GM18502 (cell line): ENCODE results near the gene PNMA1.

Experiments used
- ATAC-seq: cut with Tn5 transposase; IDR thresholded peaks from one replicate; pipeline ENCODE4 v1.9.1; 2021; ENCODE audit warnings: mild to moderate bottlenecking; ENCODE audit not compliant: unreplicated experiment, poor library complexity

PNMA1 gene, protein sequence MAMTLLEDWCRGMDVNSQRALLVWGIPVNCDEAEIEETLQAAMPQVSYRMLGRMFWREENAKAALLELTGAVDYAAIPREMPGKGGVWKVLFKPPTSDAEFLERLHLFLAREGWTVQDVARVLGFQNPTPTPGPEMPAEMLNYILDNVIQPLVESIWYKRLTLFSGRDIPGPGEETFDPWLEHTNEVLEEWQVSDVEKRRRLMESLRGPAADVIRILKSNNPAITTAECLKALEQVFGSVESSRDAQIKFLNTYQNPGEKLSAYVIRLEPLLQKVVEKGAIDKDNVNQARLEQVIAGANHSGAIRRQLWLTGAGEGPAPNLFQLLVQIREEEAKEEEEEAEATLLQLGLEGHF

DNA sequence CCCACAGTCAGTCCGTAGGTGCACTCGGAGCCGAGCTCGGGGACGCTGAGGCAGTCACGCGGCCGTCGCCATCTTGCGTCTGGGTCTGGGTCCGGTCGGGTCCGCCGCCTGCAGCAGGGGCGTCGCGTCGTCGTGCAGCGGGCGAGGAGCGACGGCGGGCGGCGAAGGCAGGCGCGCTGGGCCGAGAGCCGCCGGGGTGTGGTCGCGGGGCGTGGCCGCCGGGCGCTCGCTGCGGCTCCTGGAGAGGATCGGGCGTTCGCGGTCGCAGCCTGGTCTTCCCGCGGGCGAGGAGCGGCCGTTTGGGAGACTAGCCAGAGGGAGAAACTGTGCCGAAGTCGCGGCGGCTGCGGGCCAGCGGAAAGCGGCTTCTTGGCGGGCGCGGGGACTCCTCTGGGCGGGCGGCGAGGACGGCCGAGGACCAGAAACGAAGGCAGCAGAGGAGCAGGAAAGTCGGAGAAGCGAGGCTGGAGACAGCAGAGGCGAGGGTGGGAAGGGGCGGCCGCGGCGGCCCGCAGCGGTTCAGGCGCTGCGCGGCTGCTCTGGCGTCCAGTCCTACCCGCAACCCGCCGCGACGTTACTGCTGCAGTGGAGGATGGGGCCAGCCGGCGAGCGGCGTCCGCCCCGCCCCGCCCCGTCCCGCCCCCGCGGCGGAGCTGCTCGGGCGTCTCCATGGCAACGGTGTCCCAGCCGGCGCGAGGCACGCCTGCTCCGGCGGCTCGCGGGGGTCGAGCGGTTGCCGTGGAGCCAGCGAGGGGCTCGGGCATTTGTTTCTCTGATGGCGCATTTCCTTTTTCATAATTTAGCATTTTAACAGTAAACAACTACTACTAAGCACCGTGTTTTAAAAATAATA, at the start of gene PNMA1:
PNMA1 (minus strand) TSS at position 582 of the 853 bp plus-strand sequence. CDS start 745 bp downstream, outside the sequence.
- peak; percentile 75 for ATAC-seq

DNA sequence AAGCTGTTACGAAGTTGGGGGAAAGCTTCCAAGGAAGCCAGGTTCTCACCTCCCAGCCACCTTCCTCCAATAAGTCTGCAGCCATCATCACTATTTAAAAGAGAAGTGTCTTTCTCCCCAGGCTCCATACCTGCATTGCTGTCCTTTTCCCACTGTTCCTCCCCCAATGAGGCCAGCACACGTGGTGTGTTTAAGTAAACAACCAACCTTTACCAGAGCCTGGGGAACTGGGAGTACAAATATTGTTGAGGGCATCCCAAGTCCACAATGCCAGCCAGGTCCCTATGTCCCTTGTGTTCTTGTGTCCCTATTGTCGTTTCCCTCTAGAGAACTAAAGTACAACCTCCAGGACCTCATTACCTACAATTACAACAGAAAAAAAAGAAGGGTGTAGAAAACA, 49.2 kb upstream of the PNMA1 start:
- ATAC-seq, result no peak

DNA sequence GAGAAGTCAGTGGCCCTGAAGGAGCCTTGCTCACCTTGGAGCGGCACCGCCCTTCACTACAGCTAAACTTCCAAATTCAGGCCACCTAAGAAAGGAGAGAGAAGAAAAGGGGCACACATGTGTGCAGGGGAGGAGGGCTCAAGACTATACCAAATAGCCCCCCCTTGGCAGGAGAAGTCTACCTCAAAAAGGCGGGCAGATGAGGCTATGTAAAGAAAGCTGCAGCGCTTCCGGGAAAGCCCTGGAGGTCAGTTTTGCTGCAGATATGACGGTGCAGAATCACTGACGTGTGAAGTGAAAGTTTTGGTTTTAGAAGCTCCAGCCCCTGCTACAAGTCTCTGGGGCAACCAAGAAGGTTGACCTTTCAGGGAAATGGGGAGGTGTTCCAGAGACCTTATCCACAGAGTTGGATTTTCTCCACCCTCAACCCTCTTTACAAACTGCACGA, 48.2 kb upstream of the PNMA1 start:
- peak; percentile 30 for ATAC-seq

DNA sequence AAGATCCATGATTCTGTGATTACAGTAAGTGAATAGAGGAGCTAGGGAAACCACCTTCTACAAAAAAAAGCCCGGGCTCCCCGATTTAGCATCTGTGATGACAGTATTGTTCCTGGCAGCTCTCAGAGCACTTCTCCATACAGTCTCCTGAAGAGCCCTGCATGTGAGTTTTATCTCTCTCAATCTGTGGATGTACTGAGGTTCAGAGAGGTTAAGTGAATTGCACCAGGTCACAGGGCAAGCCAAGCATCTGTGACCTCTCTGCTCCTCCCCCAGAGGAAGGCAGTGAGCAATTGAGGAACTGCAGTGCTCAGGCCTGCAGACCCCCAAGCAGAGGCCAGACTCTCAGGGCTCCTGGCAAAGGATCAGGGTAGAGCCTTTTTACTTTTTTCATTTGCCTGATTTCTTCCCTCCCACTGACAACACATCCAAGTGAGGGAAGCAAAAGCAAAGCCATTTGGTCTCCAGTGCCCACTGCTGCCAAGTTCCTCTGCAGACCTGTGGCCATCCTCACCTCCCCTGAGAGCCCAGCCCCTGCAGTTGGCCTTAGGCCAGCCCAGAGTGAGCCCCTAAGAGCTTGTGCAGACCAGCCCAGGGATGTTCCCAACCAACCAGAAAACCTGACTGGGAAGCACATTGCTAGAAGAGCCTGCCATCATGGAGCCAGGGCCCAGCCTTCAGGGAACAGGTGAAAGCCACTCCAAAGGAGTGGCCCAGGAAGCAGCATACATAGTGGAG, 47.6 kb upstream of the PNMA1 start:
- no peak for ATAC-seq

DNA sequence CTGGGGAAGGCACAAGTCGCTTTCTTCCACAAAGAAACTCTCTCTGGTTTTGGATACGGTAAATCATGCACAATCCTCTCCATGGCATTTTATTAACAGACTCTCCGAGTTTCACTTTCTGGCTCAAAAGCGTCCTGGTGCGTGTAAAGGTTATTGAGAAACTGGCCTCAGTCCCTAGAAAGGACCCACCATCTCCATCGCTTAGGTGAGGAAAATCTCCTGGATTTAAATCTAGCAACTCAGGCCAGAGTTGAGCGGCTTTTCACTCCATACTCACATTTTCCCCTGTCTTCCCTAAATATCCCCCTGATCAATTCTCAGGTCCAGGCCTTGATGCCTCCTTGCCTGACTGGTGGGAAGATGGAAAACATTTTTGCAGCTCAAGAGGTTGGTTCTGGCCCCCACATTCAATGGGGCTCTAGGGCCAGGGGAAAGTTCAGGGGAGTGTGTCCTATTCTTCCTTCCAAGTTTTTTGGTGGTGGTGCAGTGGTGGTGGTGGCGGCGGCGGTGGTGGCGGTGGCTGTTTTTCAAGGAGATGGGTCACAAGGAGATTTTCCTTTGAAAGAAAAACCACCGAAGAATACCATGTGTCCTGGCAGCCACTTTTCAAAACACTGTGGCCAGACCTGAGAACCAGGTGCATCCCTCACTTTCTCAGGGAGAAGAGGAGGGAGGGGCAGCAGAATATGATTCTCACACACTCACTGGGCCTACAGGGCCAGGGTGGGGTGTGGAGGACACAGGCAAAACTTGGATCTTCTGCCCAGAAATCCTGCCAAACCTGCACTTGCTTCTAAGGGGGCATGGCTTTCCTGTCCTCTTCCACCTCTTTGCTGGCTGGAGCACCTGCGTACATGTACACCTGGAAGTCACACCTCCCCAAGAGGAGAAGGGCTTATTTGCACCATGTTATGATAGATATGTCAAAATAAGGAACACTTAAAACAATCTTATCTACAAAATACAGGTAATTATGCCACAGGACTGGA, 46.7 kb upstream of the PNMA1 start:
- ATAC-seq, result peak; percentile 1

DNA sequence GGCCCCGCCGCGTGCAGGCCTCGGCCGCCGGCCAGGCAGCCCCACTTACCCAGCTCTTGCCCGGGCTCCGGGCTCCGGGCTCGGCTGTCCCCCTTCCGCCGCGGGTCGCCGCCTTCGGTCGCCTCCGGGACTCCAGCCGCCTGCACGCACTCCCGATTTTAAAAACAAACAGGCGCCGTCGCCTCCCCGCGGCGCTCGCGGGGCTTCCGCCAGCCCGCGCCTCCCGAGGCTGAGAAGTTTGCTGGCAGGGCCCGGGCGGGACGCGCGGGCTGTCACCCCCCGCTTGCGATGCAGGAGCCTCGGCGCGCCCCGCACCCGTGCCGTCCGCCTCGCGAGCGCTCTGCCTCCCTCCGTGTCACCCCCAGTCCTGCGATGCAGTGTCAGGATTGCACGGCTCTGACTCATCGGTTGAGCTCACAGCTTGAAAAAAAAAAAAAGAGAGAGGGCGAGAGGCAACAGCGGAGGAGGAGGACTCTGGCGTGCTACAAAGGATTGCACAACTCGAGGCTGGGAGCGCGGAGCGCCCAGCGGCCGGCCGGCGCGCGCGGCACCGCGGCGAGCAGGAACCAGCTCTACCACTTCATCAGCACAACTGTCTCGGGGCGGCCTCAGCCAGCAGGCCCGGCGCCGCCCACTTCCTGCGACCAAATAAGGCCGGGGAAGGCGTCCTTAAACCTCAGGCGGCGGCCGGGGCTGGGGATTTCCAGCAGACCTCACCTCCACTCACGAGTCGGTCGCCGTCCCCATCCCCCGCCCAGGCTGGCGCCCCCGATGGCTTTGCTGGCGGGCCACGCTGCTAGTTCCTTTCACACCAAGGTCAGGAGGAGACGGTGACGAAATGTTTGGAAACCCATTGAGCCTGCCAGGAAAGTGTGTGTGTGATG, 45.8 kb upstream of the PNMA1 start:
- ATAC-seq, result peak; percentile 63

DNA sequence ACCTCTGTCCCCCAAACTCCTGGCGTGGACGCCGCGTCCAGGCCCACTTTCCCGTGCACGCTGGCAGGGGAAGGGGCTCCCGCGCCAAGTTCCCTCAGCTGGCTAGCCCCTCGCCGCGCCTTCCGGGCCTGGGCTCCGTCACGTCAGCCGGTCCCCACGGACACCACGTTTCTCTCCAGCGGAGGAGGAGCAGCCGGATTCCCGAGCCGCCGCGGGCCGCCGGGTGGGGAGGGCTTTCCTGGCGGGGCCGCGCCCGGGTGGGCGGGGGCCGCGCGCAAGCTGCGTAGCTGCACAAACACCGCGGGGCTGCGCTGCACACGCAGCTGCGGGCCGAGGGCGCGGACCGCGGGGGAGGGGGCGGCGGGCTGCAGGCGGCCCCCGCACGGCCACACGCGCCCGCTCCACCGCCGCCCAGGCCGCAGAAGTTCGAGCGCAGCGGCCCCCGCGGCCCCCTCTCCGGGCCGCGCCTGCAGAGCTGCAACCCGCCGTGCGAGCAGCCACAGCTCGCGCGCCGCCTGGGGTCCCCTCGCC, 45.1 kb upstream of the PNMA1 start:
- ATAC-seq, result no peak

DNA sequence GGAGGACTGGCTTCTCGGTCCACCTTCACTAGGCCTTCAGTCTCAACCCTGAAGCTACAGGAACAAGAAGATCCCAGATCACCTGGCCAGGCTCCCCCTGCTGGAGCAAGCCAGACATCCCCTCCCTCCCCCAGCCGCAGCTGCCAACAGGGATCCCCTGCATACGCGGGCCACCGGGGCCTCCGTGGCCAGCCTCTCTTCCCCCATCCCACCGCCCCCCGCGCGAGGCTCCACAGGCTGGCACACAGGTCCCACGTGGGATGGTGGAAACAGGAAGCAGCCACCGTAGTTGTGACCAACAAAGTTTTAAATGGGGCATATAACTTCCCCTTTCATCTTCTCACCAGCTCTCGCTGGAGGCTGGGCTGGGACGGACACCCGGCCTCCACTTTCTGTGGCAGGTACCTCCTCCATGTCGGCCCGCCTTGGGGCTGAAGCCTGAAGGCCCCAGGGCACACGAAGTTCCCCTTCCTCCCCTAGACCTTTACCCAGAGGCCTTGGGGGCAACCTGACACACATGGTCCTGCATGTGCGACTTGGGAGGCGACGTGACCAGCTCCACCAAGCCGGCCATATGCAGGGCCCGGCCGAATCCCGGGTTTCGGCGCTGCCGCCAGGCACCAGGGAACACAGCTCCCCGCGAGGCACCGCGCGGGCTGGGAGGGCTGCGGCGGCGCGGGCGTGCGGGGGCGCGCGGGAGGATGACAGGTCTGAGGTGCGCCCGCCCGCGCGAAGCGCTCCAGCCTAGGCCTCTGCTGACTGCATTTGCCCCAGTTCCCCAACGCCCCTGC, 44.4 kb upstream of the PNMA1 start:
- ATAC-seq, result no peak

DNA sequence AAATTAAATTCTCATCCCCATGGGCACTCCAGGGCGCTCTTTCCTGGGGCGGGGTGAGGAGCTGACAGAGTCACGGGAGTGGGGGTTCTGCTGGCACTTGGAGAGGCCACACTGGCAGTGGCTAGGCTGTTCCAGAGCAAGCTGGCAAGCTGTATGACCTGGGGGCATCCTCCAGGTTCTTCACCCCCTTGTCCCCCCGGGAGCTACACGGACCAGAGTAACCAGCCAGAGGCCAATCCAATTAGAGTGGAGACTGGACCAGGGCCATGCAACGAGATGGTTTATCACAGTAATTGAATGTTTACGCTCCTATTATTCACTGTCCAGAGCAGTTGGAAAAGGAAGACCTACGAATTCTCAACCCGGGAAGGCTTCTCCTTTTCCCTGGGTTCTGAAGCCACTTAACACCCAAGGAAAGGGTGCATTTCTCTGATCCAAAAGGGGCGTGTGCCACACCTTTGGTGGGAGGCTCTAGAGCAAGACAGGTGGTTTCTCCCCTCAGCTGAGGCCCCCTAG, 43.8 kb upstream of the PNMA1 start:
- ATAC-seq, result no peak

DNA sequence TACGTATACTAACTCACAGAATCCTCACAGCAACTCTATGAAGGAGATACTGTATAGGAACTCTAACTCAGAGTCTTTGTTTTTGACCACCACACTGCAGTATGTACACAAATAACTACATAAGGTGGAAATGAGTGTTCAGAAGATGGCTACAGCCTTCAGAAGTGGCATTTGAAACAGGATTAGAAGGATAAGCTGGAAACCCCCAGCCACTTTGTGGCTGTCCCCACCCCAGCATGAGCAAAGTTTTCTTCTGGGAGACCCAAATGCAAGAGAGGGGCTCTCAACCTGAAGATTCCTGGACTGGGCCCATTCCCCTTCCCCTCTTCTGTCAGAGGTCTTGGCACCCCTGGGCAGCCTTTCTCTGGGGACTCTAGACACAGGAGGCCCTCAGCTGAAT, 43.2 kb upstream of the PNMA1 start:
- no peak for ATAC-seq

DNA sequence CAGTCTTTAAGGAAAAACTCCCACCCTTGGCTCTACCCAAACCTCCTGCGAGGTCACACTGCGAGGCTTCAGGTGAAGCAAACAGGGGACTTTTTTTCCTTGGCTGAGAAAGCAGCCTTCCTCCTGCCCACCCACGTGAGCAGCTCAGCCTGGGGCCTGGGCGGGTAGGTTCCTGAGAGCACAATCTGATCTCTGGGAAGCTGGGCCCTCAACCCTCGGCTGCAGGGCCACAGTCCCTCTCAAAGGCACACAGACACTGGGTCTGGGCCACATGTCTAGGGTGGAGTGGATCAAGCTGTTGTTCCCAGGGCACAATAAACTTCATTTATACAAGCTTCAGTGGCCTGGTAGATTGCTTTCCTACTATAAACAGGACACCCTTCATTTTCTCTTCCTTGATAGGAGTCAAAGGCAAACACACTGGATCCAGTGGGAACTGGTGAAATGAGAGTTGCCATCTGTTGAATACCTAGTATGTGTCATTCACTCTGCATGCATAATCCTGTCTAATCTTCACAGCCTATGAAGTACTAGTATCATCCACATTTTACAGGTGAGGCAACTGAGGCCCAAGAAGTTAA, 41.3 kb upstream of the PNMA1 start:
- ATAC-seq, result no peak

DNA sequence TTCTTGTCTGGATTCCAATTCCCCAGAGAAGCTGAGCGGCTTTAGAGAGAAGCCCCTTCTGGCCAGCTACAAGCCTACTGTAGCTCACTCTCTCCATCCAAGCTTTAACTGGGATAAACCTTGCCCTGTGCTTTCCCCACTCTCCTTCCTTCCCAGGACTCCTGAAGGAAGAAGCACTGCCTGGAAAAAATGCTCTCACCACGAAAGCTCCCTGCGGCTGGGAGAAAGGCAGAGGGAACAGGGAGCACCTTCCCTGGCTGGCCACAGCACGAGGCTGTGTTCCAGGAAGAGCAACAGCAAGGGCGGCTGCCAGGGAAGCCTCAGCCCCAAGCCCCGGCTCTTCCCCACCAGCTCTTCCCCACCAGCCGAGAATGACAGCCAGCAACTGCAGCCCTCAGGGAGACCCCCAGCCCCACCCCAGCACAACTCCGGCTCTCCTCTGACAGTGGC, 40.8 kb upstream of the PNMA1 start:
- no peak for ATAC-seq

DNA sequence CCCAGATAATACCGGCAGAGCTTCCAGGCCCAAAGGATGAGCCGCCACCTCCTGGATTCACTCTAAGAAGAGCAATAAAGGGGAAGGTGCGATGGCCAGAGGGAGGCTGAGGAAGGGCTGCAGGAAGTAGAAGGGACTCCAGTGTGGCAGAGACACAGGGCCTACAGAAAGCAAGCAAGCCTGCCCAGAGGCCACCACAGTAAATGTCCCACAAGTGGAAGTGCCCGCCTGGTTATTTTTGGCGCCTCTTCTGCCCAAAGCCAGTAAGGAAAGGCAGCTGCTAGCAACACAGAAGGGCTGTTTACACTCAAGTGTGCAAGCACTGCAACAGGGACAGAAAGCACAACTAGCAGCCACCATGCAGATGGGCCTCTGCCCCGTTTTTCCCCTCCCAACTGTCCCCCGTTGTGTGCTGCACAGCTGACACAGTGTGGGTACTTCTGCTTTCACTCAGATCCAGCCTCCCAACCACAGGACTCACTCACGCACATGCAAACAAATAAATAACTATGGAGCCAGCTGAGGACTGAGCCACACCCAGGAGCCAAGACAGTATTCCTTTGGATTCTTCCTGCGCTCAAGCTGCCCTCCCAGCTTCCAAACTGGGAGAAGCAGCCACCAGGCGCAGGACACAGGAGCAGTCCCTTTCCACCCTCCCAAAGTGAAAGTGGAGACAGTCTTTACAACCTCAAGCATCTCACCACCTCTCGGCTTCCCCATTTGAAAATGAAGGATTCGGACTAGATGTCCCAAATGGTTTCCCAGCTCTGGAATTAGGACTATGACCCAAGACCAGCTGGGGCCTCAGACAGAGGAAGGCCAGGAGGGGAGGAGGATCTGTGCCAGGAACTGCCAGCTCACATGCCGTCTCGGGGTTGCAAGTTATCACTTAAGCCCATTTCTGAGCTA, 40.0 kb upstream of the PNMA1 start:
- peak; percentile 53 for ATAC-seq

DNA sequence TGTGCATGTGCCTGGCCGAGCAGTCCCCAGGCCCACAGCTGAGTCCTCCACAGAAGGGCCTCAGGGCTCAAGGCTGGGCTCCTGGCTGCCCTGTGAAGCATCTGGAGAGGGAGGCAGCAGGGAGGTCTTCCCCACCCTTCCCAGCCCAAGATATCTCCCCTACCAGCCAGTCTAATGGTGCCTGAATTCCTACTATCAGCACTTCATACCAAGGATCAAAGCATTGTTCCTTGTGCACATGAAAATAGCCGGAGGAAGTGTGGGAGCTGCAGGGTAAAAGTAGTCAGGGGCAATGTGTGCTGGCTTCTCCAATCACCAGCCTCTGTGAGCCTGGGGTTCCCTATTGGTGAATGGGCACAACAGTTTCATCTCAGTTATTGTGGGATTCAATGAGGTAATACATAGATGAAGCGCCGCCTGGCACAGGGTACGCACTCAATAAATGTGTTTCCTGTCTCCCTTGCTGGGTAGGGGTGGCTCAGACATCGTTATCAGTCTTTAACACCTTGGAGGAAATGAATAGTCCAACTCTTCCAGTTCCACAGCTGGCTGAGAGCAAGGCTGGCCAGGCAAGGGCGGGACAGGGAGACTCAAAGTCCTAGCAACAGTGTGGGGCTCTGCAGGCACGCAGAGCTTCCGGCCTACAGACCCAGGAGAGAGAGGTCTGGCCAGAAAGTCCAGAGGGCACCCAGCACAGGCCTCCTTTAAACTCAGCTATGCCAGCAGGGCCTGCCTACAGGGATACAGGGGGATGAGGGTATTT, 39.1 kb upstream of the PNMA1 start:
- no peak for ATAC-seq

DNA sequence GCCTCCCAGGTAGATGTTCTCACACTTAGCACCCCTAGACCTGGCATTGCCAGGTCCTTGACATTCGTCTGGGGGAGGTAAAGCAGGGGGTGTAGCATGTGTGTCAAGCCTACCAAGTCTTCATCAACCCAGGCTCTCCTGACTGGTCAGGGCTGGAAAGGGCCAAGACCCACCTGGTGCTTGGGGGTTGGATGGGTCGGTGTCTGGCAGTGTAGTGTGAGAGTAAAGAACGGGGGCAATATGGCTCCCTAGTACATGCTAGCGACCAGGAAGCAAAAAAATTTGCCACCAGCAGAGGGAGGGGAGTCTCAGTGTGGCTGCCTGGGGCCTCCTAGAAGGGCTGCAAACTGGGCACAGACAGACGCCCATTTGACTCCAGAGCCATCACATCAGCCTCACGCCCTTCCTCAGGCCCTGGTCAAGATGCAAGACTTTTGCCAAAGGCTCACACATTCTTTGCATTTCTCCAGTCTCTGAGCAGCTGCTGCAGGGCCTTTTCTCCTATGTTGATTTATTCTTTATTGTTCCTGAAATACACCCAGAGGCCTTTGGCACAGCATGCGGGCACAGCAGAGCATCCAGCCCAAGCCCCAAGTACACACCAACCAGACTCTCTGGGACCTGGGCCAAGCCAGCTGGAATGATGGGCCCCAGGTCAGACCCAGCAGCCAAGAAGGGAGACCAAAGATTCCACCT, 38.3 kb upstream of the PNMA1 start:
- no peak for ATAC-seq
